WI38 (cell line): Measurements from ENCODE around the gene PHKG2.

Experiments
- H3K4me3 ChIP-seq: 2 replicates; pipeline ENCODE4 v1.5.1; 2011; ENCODE audit warnings: low read depth, mild to moderate bottlenecking, control low read depth, low read length
- CTCF ChIP-seq: IDR thresholded peaks from 2 replicates; pipeline ENCODE4 v1.5.1; 2012; ENCODE audit warnings: low read depth, mild to moderate bottlenecking, control low read depth, low read length

Gene PHKG2

DNA sequence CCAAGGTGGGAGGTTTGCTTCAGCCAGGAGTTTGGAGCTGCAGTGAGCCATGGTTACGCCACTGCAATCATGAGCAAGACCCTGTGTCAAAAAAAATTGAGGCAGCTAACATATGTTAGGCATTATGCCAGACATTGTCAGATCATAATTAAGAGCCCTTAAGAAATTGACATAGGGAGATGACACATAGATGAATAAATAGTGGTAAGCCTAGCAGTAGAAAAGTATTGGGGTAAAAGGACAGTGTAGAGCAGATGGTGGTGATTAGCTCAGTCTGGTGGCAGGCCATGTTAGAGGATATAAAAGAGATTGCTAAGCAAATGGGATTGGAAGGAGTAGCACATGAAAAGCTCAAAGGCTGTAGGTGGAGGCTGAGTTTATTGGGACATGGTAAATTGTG, 26.6 kb upstream of the PHKG2 start:
- H3K4me3 ChIP-seq, result no peak overlapping the region
- no peak for TF ChIP-seq CTCF

DNA sequence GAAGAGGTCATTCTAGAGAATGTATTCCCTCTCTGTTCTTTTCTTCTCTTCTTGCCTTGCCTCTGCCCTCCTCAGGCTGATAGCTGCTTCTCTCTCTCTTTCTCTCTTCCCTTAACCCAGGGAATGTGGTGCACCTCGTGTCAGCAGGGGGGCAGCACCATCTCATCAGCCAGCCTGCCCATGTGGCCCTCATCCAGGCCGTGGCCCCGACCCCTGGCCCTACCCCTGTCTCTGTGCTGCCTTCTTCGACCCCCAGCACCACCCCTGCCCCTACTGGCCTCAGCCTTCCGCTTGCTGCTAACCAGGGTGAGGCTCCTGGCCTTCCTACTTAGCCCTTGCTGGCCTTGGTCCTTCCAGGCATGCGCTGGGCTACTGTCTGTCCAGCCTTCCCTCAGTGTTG, 25.8 kb upstream of the PHKG2 start:
- no peak for TF ChIP-seq CTCF
- H3K4me3 ChIP-seq, result no peak overlapping the region

GRCh38 chr16:30722916-30723315, 25.3 kb upstream of the PHKG2 start:
- no peak for TF ChIP-seq CTCF
- no peak overlapping the region for H3K4me3 ChIP-seq

DNA sequence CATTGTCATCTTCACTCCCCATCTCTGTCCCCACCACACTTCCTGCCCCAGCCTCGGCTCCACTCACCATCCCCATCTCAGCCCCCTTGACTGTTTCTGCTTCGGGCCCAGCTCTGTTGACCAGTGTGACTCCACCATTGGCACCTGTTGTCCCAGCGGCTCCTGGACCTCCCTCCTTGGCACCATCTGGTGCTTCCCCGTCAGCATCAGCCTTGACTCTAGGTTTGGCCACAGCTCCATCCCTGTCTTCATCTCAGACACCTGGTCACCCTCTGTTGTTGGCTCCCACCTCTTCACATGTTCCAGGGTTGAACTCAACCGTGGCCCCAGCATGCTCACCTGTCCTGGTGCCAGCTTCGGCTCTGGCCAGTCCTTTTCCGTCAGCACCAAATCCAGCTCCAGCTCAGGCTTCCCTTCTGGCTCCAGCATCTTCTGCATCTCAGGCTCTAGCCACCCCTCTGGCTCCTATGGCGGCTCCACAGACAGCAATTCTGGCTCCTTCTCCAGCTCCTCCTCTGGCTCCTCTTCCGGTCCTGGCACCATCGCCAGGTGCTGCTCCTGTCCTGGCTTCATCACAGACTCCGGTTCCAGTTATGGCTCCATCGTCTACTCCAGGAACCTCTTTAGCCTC, 24.4 kb upstream of the PHKG2 start:
- TF ChIP-seq CTCF, result no peak
- H3K4me3 ChIP-seq, result no peak overlapping the region

- no peak overlapping the region for H3K4me3 ChIP-seq
- TF ChIP-seq CTCF, result no peak
Measured at GRCh38 chr16:30724641-30725417, 23.4 kb upstream of the PHKG2 start.

- no peak for TF ChIP-seq CTCF
- H3K4me3 ChIP-seq, result no peak overlapping the region
Measured at GRCh38 chr16:30725418-30725792, 22.8 kb upstream of the PHKG2 start.

DNA sequence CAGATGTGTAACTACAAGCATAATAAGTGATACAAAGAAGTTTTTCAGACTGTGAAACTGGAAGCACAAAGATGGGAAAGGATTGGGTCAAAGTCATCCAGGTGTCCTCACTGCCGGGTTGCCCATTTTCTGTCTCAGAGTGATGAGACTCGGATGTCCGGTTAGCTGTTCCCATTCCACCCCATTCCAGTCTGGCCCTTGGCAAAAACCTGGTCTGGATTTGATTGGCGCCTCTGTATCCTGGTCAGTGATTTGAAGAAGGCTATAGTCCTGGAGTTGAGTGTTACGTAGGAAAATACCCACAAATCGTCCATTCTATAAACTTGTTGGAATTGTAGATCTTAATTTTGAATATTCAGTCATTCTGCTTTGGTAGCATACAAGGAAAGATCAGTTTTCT, 19.9 kb upstream of the PHKG2 start:
- no peak overlapping the region for H3K4me3 ChIP-seq
- no peak for TF ChIP-seq CTCF
